Vagina (tissue), 2 donors: ENCODE measurements around the gene ATP8A1. TPM values are rescaled to one million over a fixed set of nuclear protein-coding genes. Genes with fewer than 3 reads are reported as not detected.

Source experiments
- DNase-seq, 2 donors: peaks; one replicate each; pipeline ENCODE4 v3.0.0-alpha.2; 2017; ENCODE audit errors: extremely low spot score in 2 of 2
- H3K27ac ChIP-seq: fragments of 200-600 bp; sonication (generic); one replicate; pipeline ENCODE4 v1.5.1; 2019
- H3K27me3 ChIP-seq: fragments of 200-600 bp; sonication (generic); one replicate; pipeline ENCODE4 v1.5.1; 2019
- H3K36me3 ChIP-seq, 2 donors: fragments of 200-600 bp; sonication (generic); one replicate each; pipeline ENCODE4 v1.5.1; 2017 to 2019
- H3K4me1 ChIP-seq: fragments of 200-600 bp; sonication (generic); one replicate; pipeline ENCODE4 v1.5.1; 2019
- H3K4me3 ChIP-seq, 2 donors: fragments of 200-600 bp; sonication (generic); 1 replicate in 1 of 2; 2 replicates in 1 of 2; pipeline ENCODE4 v1.5.1; 2016 to 2019
- H3K9me3 ChIP-seq: fragments of 200-600 bp; sonication (generic); one replicate; pipeline ENCODE4 v1.5.1; 2019
- POLR2A ChIP-seq, 2 donors: fragments of 450-650 bp; IDR thresholded peaks; one replicate each; pipeline ENCODE4 v1.6.1; 2017; ENCODE audit warnings: antibody characterized with exemption in 2 of 2, mild to moderate bottlenecking in 2 of 2, moderate library complexity in 2 of 2
- POLR2AphosphoS5 ChIP-seq, 2 donors: sonication (generic); formaldehyde crosslinking; IDR thresholded peaks; one replicate each; pipeline ENCODE4 v1.9.0; 2017; ENCODE audit warnings: antibody characterized with exemption in 2 of 2, mild to moderate bottlenecking in 2 of 2, low read depth in 1 of 2; ENCODE audit not compliant: insufficient read depth in 1 of 2
- intact Hi-C: fragments of 100-400 bp; cut with DNase I; formaldehyde crosslinking; loops from one replicate; pipeline ENCODE4 v1.15.1; 2023
- total RNA-seq: library from RNA; depleted of rRNA; stranded (reverse); fragments of >200 nt; gene quantifications from one replicate; pipeline ENCODE4 v1.2.3, GENCODE V29; 2016
- TF ChIP-seq, protein P1 (sequence below), 3 experiments: fragments of 450-650 bp in 2 of 3; fragments of 200-600 bp in 1 of 3; sonication (generic) in 1 of 3; IDR thresholded peaks; one replicate each; pipeline ENCODE4 v1.5.1; 2017 to 2019; ENCODE audit warnings: antibody characterized with exemption in 3 of 3, mild to moderate bottlenecking in 2 of 3, moderate library complexity in 2 of 3

Gene ATP8A1
- total RNA-seq, 1 donor from 2014 or later = 10.8 TPM

DNA sequence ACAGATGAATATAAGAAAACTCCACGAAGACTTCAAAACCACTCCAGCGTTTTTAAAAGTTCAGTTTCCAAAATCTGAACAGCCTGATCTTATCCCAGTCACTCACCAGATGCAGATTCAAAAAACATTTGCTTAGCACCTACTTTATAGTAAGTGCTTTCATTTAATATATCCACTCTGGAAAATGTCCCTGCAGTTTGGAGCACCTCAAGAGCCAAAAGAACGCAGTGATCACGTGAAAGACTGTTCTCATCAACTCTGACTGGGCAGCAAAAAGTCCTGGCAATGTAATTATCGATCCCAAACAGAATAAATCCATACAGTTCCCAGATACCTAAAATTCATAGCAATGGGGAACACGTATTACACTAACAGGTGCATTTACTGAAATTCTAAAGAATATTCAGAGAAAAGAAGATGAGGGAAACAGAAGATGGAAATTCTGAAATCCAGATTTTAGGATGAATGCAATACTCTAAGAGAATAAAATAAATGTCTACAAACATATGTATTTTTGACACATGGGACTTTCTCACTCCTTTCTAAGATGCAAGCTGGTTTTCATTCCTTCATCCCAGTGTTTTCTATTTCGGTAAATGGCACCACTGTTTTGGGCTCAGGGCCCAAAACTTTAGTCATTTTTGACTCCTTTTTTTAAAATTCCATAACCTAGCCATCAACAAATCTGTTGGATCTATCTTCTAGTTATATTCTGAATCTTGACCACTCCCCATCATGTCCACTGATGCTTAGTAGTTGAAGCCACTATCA, 13.9 kb downstream of the ATP8A1 start:
- intact Hi-C loops = no loop called here
- Histone ChIP-seq H3K27ac (no peak overlapping the region), H3K36me3 (no peaks in the 10 kb centered on the region), H3K4me1 (no peaks in the 10 kb centered on the region), H3K9me3 (no peaks in the 10 kb centered on the region), H3K27me3 (no peaks in the 10 kb centered on the region), H3K4me3 (no peak overlapping the region)
- DNase-seq = no peak
- no peak for TF ChIP-seq POLR2A (IDR thresholded peaks at IDR 0.05)
- TF ChIP-seq, protein P1, sequence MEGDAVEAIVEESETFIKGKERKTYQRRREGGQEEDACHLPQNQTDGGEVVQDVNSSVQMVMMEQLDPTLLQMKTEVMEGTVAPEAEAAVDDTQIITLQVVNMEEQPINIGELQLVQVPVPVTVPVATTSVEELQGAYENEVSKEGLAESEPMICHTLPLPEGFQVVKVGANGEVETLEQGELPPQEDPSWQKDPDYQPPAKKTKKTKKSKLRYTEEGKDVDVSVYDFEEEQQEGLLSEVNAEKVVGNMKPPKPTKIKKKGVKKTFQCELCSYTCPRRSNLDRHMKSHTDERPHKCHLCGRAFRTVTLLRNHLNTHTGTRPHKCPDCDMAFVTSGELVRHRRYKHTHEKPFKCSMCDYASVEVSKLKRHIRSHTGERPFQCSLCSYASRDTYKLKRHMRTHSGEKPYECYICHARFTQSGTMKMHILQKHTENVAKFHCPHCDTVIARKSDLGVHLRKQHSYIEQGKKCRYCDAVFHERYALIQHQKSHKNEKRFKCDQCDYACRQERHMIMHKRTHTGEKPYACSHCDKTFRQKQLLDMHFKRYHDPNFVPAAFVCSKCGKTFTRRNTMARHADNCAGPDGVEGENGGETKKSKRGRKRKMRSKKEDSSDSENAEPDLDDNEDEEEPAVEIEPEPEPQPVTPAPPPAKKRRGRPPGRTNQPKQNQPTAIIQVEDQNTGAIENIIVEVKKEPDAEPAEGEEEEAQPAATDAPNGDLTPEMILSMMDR (IDR thresholded peaks at IDR 0.05) = no peak
- TF ChIP-seq POLR2AphosphoS5 (IDR thresholded peaks at IDR 0.05; ENCODE audit: insufficient read depth in 1 of 2, low read depth in 1 of 2) = no peak

DNA sequence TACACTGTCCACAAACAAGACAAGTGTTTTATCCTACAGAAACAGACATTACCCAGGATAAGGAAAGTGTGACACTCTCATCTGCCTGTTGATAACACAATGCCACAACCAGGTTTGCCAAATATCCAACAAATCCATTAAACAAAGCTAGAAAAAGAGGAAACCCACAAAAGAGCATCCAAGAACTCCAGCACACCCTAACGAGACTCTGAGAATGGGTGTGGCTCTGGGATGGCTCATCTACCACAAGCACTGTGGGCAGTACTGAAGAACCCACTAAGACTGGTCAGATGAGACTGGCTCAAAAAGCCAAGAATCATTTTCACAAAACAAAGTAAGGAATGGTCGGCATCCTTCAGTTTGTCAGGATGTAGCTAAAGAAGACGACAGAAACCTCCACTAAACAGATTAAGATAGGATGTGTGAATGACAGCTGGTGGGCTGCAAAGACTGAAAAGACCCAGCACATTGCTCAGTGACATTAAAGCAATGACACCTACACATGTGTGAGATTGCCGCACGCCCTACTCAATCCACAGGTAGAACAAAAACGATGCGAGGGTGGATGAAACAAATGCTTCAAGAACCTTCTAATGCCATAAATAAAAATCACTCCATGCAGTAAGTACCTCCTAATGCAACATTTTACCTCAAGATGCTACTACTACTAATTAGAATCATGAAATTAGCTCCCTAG, 14.7 kb downstream of the ATP8A1 start:
- Histone ChIP-seq H3K9me3 (no peaks in the 10 kb centered on the region), H3K4me1 (no peaks in the 10 kb centered on the region), H3K27ac (no peak overlapping the region), H3K4me3 (no peak overlapping the region), H3K36me3 (no peaks in the 10 kb centered on the region), H3K27me3 (no peaks in the 10 kb centered on the region)
- intact Hi-C loops = no loop called here
- TF ChIP-seq, protein P1 (IDR thresholded peaks at IDR 0.05) = no peak
- no peak for TF ChIP-seq POLR2A (IDR thresholded peaks at IDR 0.05)
- TF ChIP-seq POLR2AphosphoS5 (IDR thresholded peaks at IDR 0.05; ENCODE audit: insufficient read depth in 1 of 2, low read depth in 1 of 2) = no peak
- no peak for DNase-seq

DNA sequence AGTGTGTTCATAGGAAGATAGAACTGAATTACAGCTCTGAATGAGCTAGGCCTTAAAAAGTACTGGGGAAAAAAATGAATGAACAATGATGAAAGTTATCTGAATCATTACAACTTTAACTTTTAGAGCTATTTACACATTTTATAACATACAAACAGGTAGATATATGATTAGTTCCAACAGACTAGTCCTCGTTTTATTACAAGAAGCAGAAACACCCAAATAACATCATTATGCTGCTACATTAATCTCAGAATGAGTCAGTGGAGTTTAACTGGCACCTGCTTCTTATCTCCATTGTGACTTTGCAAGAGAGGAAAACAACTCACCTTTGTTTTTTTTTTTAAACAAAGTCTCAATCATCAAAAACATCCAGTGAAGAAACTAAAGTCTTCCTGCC, 15.2 kb downstream of the ATP8A1 start:
- TF ChIP-seq, protein P1 (IDR thresholded peaks at IDR 0.05) = no peak
- no peak for TF ChIP-seq POLR2AphosphoS5 (IDR thresholded peaks at IDR 0.05; ENCODE audit: insufficient read depth in 1 of 2, low read depth in 1 of 2)
- TF ChIP-seq POLR2A (IDR thresholded peaks at IDR 0.05) = no peak
- Histone ChIP-seq H3K4me1 (no peaks in the 10 kb centered on the region), H3K9me3 (no peaks in the 10 kb centered on the region), H3K4me3 (no peak overlapping the region), H3K36me3 (no peaks in the 10 kb centered on the region), H3K27ac (no peak overlapping the region), H3K27me3 (no peaks in the 10 kb centered on the region)
- intact Hi-C loops = no loop called here
- DNase-seq = no peak

DNA sequence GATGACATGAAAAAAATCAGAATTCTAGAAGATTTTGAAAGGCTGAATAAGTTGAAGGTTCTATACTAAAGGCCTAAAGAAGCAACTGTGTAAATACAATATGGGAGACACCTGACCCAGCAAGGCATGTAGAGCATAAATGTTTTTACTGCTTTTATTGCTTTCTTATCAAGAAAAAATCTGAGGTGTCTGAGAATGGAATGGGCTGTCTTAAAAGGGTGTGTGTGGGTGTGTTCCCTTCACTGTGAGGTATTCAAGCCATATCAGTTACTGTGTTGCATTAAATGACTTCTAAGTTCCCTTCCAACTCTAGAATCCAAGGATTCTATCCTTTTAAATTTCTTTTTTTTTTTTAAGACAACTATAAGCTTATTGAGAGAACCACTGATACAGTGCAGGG, 15.7 kb downstream of the ATP8A1 start:
- TF ChIP-seq, protein P1 (IDR thresholded peaks at IDR 0.05) = no peak
- TF ChIP-seq POLR2A (IDR thresholded peaks at IDR 0.05) = no peak
- TF ChIP-seq POLR2AphosphoS5 (IDR thresholded peaks at IDR 0.05; ENCODE audit: insufficient read depth in 1 of 2, low read depth in 1 of 2) = no peak
- no peaks in the 10 kb centered on the region for H3K36me3 ChIP-seq

DNA sequence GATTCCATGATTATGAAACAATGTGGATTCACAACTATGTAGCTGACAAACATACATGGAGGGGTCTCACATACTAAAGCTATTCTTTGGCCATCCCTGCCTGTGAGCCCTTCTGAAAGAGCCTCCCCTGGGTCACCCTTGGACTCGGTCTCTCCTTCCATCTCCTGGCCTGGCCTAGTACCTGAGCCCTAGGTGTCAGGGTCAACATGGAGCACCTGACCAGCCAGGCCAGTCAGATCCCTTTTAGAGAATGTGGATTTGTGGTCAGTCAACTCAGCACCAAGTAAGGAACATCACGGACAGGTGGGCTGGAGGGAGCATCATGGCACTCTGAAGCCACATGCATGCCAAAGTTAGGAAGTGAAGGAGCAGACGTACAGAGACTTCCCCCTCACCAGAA, 16.3 kb downstream of the ATP8A1 start:
- Histone ChIP-seq H3K36me3 (no peaks in the 10 kb centered on the region), H3K4me1 (no peaks in the 10 kb centered on the region), H3K27me3 (no peaks in the 10 kb centered on the region), H3K4me3 (no peak overlapping the region), H3K27ac (no peak overlapping the region), H3K9me3 (no peaks in the 10 kb centered on the region)
- TF ChIP-seq POLR2AphosphoS5 (IDR thresholded peaks at IDR 0.05; ENCODE audit: insufficient read depth in 1 of 2, low read depth in 1 of 2) (no peak), POLR2A (IDR thresholded peaks at IDR 0.05) (no peak)
- TF ChIP-seq, protein P1 (IDR thresholded peaks at IDR 0.05) = no peak
- intact Hi-C loops = no loop called here
- DNase-seq = no peak

More for the DNA sequence above, 15.7 kb downstream of the ATP8A1 start:
- Histone ChIP-seq H3K27ac (no peak overlapping the region), H3K4me3 (no peak overlapping the region), H3K9me3 (no peaks in the 10 kb centered on the region), H3K4me1 (no peaks in the 10 kb centered on the region), H3K27me3 (no peaks in the 10 kb centered on the region)
- intact Hi-C loops = no loop called here
- no peak for DNase-seq
